ENCODE results near the gene PDK4. TPM values are rescaled to one million over a fixed set of nuclear protein-coding genes. Genes with fewer than 3 reads are reported as not detected.

PDK4 gene
- total and polyA plus RNA-seq, 2 donors from 2014 or later: 45.0 to 106 TPM

- Histone ChIP-seq H3K9ac (ENCODE audit: low read length in 3 of 3) (no peak overlapping the region), H3K4me3 (ENCODE audit: low read length in 3 of 3) (no peak overlapping the region), H3K36me3 (ENCODE audit: control insufficient read depth in 2 of 3, insufficient read depth in 3 of 3, low read length in 3 of 3) (peaks cover 0 to 2% (median 0%) of the 10 kb centered on the region in 3 donors), H3K27ac (ENCODE audit: low read depth in 2 of 2, low read length in 2 of 2) (no peak overlapping the region), H3K27me3 (ENCODE audit: control insufficient read depth, insufficient read depth, low read length) (no peaks in the 10 kb centered on the region), H3K4me1 (ENCODE audit: control insufficient read depth in 2 of 3, insufficient read depth in 2 of 3, low read depth in 1 of 3, low read length in 3 of 3) (peaks cover 0 to 5% (median 0%) of the 10 kb centered on the region in 3 donors), H3K9me3 (ENCODE audit: control insufficient read depth in 2 of 3, insufficient read depth in 1 of 3, low read length in 3 of 3) (no peaks in the 10 kb centered on the region)
- intact Hi-C loops (cut with DNase I): no loop called here
- DNase-seq: no peak
- TF ChIP-seq CTCF (IDR thresholded peaks at IDR 0.05; ENCODE audit: borderline replicate concordance, extremely low read depth, insufficient read depth): no peak
- FAIRE-seq: no peak
Observed at GRCh38 chr7:95579318-95579717, 17.0 kb downstream of the PDK4 start.

GRCh38 chr7:95578299-95578855 is 17.9 kb downstream of the PDK4 start:
- Histone ChIP-seq H3K9me3 (ENCODE audit: control insufficient read depth in 2 of 3, insufficient read depth in 1 of 3, low read length in 3 of 3) (no peaks in the 10 kb centered on the region), H3K4me1 (ENCODE audit: control insufficient read depth in 2 of 3, insufficient read depth in 2 of 3, low read depth in 1 of 3, low read length in 3 of 3) (peaks cover 0 to 5% (median 0%) of the 10 kb centered on the region in 3 donors), H3K9ac (ENCODE audit: low read length in 3 of 3) (no peak overlapping the region), H3K27me3 (ENCODE audit: control insufficient read depth, insufficient read depth, low read length) (no peaks in the 10 kb centered on the region), H3K4me3 (ENCODE audit: low read length in 3 of 3) (no peak overlapping the region), H3K27ac (ENCODE audit: low read depth in 2 of 2, low read length in 2 of 2) (peak overlapping the region in 1 of 2 donors; percentile 69), H3K36me3 (ENCODE audit: control insufficient read depth in 2 of 3, insufficient read depth in 3 of 3, low read length in 3 of 3) (no peaks in the 10 kb centered on the region)
- no peak for TF ChIP-seq CTCF (IDR thresholded peaks at IDR 0.05; ENCODE audit: borderline replicate concordance, extremely low read depth, insufficient read depth)
- DNase-seq (no peak), FAIRE-seq (no peak)
- intact Hi-C loops (cut with DNase I): no loop called here

GRCh38 chr7:95577137-95577536 is 19.2 kb downstream of the PDK4 start:
- no peak for FAIRE-seq

More at GRCh38 chr7:95577137-95577536, 19.2 kb downstream of the PDK4 start:
- Histone ChIP-seq H3K9me3 (ENCODE audit: control insufficient read depth in 2 of 3, insufficient read depth in 1 of 3, low read length in 3 of 3) (no peaks in the 10 kb centered on the region), H3K36me3 (ENCODE audit: control insufficient read depth in 2 of 3, insufficient read depth in 3 of 3, low read length in 3 of 3) (no peaks in the 10 kb centered on the region), H3K27me3 (ENCODE audit: control insufficient read depth, insufficient read depth, low read length) (no peaks in the 10 kb centered on the region), H3K4me1 (ENCODE audit: control insufficient read depth in 2 of 3, insufficient read depth in 2 of 3, low read depth in 1 of 3, low read length in 3 of 3) (peaks cover 0 to 5% (median 0%) of the 10 kb centered on the region in 3 donors), H3K4me3 (ENCODE audit: low read length in 3 of 3) (no peak overlapping the region), H3K27ac (ENCODE audit: low read depth in 2 of 2, low read length in 2 of 2) (peak overlapping the region in 1 of 2 donors; percentile 45), H3K9ac (ENCODE audit: low read length in 3 of 3) (no peak overlapping the region)
- intact Hi-C loops (cut with DNase I): no loop called here
- no peak for DNase-seq
- TF ChIP-seq CTCF (IDR thresholded peaks at IDR 0.05; ENCODE audit: borderline replicate concordance, extremely low read depth, insufficient read depth): no peak

All from kidney (tissue), 14 donors.